ENCODE data around the gene EIF2B2. TPM values are rescaled to one million over a fixed set of nuclear protein-coding genes. Genes with fewer than 3 reads are reported as not detected.
"Not testable (repeated sequence)": the region's sequence is repeated elsewhere in the genome, so short reads cannot be mapped to it uniquely, and the experiment has no call there.

The EIF2B2 gene
- polyA plus RNA-seq, 1 donor = 56.4 TPM

DNA sequence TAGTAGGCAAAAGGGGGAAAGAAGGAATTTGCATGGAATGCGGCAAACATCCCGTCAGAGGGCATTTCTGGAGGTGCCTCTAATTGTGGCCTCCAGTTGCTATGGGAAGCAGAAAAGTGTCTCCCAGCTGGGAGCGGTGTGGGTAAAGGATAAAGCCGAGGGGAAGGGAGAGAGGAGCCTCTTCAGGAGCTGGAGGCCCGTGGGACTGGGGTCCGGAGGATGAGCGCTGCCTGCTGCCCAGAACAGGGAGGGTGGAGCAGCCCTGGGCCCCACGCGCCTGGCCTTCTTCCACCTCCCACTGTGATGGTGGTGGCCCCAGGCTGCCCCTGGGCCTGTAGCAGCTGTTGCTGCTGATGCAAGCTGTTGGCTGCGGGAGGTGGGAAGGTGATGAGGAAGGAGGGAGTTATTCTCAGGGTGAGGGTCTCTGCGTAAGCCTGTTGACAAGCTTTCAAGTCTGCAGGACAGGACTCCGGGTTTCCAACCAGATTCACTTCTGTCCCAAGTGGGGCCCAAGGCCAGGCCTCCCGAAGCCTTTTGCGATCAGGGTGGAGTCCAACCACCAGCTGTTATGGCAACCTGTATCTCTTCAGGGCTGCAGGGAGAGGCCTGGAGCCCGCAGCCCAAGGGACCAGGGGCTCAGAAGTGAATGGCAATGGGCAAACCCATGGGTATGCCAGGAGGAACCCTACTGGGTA is 28.2 kb upstream of the EIF2B2 start:
- DNase-seq = peak; percentile 73

DNA sequence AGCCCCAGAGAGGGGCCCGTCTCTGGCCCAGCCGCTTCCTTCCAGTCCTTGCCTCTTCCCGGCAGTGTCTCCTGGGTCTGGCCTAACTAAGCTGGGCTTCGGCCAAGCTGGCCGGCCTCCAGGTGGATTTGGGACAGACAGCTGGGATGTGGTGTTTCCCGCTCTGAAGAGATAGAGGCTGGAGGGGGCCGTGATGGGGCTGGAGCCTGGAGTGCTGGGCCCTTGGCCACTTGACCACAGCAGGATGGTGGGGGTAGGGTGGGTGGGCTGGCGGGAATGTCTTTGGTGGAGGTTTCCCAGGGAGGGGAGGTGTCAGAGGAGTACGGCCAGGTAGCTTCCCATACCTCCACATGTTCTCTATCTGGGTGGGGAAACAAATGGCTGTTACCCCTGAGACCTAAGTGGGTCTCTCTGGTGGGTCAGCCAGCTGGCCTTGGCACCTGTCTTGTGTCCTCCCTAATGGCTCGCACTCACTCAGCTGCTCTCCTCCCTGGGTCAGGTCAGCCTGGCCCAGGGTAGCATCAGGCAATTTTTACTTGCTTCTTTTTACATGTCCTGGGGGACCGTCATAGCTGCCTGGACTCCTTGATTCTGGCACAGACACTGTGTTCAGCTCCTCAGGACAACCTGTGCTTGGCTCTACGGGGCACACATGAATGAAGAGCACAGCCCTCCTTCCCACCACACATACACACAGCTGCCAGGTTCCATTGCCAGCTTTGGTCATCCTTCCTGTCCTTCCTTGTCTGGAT is 27.5 kb upstream of the EIF2B2 start:
- DNase-seq = peak; percentile 90

GRCh38 chr14:74976264-74977113 is 26.2 kb upstream of the EIF2B2 start:
- no peak for DNase-seq

GRCh38 chr14:74977164-74977900 is 25.4 kb upstream of the EIF2B2 start:
- no peak for DNase-seq

DNA sequence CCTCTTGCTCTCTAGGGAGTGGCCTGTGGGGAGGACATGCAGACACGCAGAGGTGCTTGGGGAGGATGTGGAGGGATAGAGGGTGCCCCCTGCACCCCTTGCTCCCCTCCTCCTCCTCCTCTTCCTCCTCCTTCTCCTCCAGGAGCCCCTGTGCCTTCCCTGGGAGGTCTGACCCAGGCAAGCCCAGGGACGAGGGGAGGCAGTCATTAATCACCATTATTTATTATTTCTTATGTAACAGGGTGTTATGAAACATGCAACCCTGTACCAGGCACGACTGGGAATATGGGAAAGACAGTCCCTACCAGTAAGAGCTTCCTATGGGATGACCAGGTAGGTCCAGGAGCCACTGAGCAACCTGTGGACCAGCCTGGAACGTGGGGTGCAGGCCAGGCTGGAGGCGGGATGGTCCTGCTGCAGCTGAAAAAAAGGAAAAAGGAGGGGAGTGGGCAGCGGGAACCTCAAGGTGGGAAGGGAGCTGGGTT is 24.8 kb upstream of the EIF2B2 start:
- DNase-seq = no peak

DNA sequence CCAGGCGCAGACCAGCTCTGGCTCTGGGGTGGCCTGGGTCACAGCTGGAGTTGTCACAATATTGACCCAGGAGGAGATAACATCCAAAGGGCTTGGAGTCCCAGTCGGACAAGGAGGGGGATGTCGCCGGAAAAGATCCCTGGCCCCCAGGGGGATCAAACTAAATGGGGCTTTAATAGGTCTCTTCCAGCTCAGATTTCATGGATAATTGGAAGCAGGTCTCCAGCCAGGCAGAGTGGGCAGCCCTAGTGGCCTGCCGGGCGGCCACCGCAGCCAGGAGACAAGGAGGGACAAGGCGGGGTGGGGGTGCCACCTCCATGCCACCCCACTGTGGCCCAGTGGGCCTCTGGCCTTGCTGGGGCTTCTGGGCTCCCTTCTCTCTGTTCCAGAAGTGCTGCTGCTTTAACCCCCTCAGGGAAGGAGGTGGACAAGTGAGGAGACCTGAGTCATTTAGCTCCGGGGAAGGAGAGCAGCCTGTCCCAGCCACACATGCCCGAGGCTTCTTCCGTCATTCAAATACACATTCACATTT is 24.2 kb upstream of the EIF2B2 start:
- no peak for DNase-seq

DNA sequence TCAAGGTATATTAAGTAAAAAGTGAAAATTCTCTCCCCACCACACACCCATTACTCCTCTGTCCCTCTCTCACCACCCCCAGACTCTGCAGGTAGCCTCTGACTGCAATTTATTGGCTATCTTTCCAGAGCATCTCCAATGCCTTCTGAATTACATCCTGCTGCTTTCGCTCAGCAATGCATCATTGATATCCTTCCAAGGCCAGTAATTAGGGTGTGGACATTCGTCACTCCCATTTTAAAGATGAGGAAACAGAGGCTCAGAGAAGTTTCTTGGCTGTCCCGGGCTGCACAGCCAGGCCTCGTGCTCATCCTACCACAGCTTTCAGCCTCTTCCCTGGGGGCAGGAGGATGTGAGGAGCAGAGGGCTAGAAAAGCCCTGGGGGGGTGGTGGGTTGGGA is 23.7 kb upstream of the EIF2B2 start:
- no peak for DNase-seq

DNA sequence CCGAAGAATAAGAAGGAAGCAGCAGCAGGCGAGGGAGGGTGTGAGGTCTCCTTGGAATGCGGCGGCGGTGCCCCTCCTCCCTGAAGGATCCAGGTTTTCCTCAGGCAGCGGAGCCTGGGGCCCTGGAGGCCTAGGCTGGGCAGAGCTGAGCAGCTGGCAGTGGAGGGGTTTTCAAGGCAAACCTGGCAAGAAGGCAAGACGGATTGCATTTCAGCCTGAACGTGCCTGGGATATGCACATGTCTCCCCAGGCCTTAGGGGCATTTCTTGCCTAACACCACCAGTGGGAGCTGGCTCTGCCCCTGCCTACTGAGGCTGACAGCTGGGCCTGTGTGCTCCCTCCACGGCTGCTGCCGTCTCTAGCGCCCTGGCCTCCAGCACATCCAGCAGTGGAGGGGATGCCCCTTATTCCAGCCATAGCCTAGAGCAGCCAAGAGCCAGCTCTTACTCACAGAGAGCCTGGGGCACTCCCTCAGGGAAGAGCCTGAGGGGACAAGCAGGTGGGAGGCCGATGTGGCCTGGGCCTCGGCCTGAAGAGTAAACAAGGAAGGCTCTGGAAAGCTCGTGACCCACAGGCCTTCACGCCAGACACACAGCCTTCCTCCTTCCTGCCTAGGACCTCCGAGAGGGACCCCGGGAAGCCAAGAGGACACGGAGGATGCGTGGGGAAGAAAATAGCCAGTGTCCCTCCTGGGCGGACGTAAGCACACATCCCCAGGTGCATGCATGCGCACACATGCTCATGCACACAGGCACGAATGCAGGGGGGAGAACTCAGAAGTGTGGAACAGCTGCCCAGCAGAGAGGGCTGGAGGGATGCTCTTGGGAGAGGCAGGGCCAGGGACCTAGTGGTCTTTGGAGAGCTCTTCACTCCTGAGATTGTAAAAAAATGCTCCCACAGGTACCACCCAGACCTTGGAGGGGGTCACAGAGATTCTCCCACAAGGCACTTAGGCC is 23.0 kb upstream of the EIF2B2 start:
- DNase-seq = no peak

DNA sequence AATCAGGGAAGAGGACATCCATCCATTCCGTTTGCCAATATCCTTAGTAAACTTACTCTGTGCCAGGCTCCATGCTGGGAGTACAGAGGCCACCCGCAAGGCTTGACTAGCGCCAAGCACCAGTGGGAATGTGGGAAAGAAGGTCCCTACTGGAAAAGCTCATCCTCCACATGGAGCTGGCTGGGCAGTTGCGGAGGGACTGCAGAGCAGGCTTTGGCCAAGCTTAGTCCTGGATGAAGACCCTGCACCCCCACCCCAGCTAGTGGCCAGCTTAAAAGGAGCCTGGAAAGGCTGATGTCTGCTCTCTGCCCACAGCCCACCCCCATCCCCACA is 22.4 kb upstream of the EIF2B2 start:
- no peak for DNase-seq

DNA sequence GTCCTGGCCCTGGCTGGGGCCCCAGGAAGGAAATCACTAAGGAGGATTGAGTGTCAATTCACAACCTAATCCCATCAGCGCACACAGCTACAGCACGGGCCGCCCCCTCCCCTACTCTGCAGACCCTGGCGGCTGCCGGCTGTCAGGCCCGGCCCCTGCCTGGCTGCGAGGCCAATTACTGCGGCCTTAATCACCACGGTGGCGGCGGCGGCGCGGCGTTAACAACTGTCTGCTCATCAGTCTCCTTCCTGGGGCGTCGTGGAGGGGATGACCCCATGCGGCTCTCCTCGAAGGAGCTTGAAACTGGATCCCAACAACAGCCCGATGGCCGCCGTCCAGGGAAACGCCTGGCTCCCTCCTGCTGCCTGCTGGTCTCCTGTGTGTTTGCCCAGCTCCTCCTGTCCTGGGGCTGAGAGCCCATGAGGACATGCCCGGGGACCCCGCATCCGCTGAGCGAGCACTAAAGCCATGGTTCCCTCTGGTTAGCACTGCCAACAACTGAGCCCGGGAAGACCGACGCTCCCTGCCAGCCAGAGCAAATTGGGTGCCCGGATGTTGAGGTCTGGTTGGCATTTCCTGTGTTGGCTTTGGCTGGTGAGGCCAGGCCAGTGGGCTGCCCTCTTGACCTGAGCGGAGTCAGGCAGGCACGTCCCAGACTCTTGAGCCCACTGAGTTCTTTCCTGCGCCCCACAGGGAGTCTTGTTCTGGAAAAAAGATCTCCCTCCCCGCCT is 21.8 kb upstream of the EIF2B2 start:
- DNase-seq = no peak

DNA sequence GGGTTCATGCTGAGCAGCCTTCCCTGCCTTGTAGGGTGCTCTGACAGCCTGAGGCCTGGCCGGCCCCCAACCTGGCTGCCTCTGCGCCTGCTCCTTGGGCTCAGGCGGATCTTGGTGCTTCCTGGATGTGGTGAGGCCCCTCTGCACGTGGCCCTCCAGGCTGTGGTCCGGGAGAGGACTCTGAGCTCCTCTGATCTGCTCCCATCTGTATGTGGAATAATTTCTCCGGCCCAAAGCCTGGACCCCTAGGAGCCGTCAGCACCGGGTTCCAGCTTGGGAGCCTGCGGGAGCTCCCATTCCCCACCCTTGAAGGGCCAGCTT is 21.3 kb upstream of the EIF2B2 start:
- DNase-seq = no peak

- DNase-seq = no peak
Observed at GRCh38 chr14:74981833-74982232, 20.9 kb upstream of the EIF2B2 start.

- DNase-seq = no peak
Observed at GRCh38 chr14:74982661-74983060, 20.1 kb upstream of the EIF2B2 start.

DNA sequence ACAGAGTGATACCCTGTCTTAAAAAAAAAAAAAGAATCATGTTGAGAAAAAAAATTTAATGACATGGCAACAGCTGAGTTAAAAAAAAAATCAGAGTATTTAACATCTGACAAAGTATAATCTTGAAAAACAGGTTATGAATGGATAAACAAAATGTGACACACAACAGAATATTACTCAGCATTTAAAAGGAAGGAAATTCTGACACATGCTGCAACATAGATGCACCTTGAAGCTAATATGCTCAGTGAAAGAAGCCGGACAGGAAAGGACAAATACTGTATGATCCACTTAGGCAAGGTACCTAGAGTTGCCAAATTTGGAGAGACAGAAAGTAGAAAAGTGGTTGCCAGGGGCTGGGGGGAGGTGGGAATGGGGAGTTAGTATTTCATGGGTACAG is 19.4 kb upstream of the EIF2B2 start:
- DNase-seq = no peak

DNA sequence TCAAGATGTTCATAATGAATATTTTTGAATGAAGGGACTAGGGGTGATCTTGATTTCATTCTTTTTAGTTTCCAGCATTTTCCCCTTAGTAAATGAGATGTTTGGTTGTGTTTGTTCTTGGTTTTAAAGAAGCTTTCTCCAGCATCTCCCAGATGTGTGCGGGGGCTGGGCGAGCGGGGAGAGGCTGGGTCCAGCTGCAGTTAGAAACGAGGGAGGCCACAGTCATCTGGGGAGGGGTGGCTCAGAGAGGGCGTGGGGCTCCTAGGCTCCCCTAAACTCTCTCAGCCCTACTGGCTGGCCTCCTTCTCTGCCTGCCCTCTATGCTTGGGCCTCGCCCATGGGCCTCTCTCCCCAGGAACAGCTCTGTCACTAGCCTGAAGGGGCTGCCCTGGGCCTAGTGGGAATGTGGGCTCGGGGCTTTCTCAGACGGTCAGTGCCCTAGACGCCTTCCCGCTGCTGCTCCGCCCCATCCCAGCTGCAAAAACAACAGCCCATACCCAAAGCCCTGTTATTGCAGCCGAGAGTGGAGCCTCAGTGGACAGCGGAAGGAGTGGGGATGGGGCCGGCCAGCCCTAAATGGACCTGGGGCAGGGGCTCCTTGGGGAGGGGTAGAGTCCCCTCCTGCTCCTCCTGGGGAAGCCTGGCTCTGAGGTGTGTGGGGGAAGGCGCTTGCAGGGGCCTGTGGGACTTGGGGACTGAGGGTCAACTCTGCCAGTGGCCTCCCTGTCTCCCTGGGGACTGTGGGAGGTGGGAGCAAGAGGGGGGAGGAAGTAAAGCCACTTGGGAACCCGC is 18.3 kb upstream of the EIF2B2 start:
- no peak for DNase-seq

DNA sequence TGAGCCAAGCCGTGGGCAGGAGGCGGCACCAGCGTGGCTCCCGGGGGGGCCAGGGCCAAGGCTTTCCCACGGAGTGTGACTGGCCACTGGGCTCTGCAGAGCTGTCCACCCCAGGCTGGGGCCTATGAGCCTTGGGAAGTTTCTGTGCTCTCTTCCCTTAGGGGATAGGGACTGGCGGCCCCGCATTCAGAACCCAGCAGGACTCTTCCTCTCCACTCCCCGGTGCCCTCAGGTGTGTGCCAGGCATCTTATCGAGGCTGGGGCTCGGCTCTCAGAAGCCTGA is 17.8 kb upstream of the EIF2B2 start:
- no peak for DNase-seq

GRCh38 chr14:74985806-74986205 is 16.9 kb upstream of the EIF2B2 start:
- no peak for DNase-seq

- no peak for DNase-seq
Observed at GRCh38 chr14:74988131-74988530, 14.6 kb upstream of the EIF2B2 start.

- no peak for DNase-seq
Observed at GRCh38 chr14:74988993-74989392, 13.7 kb upstream of the EIF2B2 start.

DNA sequence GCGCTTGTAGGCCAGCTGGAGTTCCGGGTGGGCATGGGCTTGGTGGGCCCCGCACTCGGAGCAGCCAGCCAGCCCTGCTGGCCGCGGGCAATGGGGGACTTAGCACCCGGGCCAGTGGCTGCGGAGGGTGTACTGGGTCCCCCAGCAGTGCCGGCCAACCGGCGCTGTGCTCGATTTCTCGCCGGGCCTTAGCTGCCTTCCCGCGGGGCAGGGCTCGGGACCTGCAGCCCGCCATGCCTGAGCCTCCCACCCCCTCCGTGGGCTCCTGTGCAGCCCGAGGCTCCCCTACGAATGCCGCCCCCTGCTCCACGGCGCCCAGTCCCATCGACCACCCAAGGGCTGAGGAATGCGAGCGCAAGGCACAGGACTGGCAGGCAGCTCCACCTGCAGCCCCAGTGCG is 8.5 kb upstream of the EIF2B2 start:
- not testable (repeated sequence) for DNase-seq

All from hindlimb muscle (tissue), 1 donor.